K562 (cell line): ENCODE results near the gene TTC27. TPM values are rescaled to one million over a fixed set of nuclear protein-coding genes. Genes with fewer than 3 reads are reported as not detected.

Experiments used
- ATAC-seq: fragments of 200-7000 bp; cut with Tn5 transposase; 3 replicates; pipeline ENCODE4 v1.9.1; 2020; ENCODE audit warnings: moderate library complexity
- BruUV-seq: library from RNA; stranded (reverse); fragments of 400-500 nt; replicated peaks from 2 replicates; lab custom pipeline; 2021; lab: Mats Ljungman, UMichigan
- CTCF ChIA-PET: fragments of 300-600 bp; formaldehyde crosslinking; extraction: SDS; loops from one replicate; lab custom pipeline; 2021; ENCODE audit warnings: low intra/inter-chr PET ratio; lab: Yijun Ruan, JAX
- POLR2A ChIA-PET: fragments of 300-600, 350-650 bp; sonication (Branson Sonifier 250); formaldehyde crosslinking; extraction: SDS; loops from one replicate; lab custom pipeline; 2021; ENCODE audit warnings: antibody characterized with exemption, inconsistent platforms; lab: Yijun Ruan, JAX
- DNase-seq, 4 experiments: peaks; one replicate each; pipeline versions ENCODE4 v3.0.0 to v3.0.0-alpha.2; 2011 to 2018; ENCODE audit warnings: low spot score in 3 of 4, mixed read lengths in 3 of 4; ENCODE audit errors: extremely low read depth in 1 of 4
- FAIRE-seq: peaks from 2 replicates; lab custom pipeline; 2011; peaks lifted over from hg19 to GRCh38; lab: Jason Lieb, UNC
- H2AFZ ChIP-seq: 2 replicates; pipeline ENCODE4 v1.6.0; 2011; ENCODE audit warnings: low read depth, low read length, control low read depth, inconsistent platforms
- H3K27ac ChIP-seq: fragments of 200-600 bp; 3 replicates; pipeline ENCODE4 v1.8.0; 2011; ENCODE audit warnings: low read depth, mild to moderate bottlenecking, control low read depth, inconsistent platforms, low read length, moderate library complexity, mixed read lengths; ENCODE audit errors: extremely low read depth
- H3K27me3 ChIP-seq, 2 experiments: fragments of 300-600 bp in 1 of 2; 2 replicates in 1 of 2; 3 replicates in 1 of 2; pipeline versions ENCODE4 v1.6.0 to v1.8.0; 2011; ENCODE audit warnings: inconsistent platforms in 2 of 2, low read length in 2 of 2, mild to moderate bottlenecking in 1 of 2, mixed read lengths in 1 of 2, moderate library complexity in 1 of 2; ENCODE audit not compliant: control insufficient read depth in 2 of 2, insufficient read depth in 2 of 2
- H3K36me3 ChIP-seq: fragments of 300-600 bp; 3 replicates; pipeline ENCODE4 v1.8.0; 2011; ENCODE audit warnings: mild to moderate bottlenecking, low read length, inconsistent platforms; ENCODE audit not compliant: control insufficient read depth, insufficient read depth
- H3K4me1 ChIP-seq, 2 experiments: fragments of 200-600 bp in 1 of 2; replicated peaks in 1 of 2; 2 replicates in 1 of 2; 3 replicates in 1 of 2; pipeline versions ENCODE4 v1.5.1 to v1.8.0; 2011; ENCODE audit warnings: inconsistent platforms in 2 of 2, low read length in 2 of 2, mild to moderate bottlenecking in 1 of 2, mixed read lengths in 1 of 2, moderate library complexity in 1 of 2; ENCODE audit not compliant: control insufficient read depth in 2 of 2, insufficient read depth in 2 of 2
- H3K4me2 ChIP-seq: 2 replicates; pipeline ENCODE4 v1.6.1; 2011; ENCODE audit warnings: low read length, control low read depth, inconsistent platforms, mixed read lengths; ENCODE audit not compliant: insufficient read depth
- H3K4me3 ChIP-seq: fragments of 200-600 bp; sonication (generic), shearing (Covaris generic); 2 replicates; pipeline ENCODE4 v1.5.1; 2016; ENCODE audit warnings: control low read depth, inconsistent platforms
- H3K79me2 ChIP-seq: fragments of 200-600 bp; 3 replicates; pipeline ENCODE4 v1.8.0; 2011; ENCODE audit warnings: low read length, inconsistent platforms; ENCODE audit not compliant: control insufficient read depth, insufficient read depth
- H3K9ac ChIP-seq, 2 experiments: 2 replicates each; pipeline versions ENCODE4 v1.6.0 to v1.6.1; 2011; ENCODE audit warnings: low read depth in 2 of 2, low read length in 2 of 2, control low read depth in 1 of 2, inconsistent platforms in 1 of 2, mild to moderate bottlenecking in 1 of 2, mixed read lengths in 1 of 2; ENCODE audit not compliant: insufficient read depth in 1 of 2
- H3K9me1 ChIP-seq: one replicate; pipeline ENCODE4 v1.6.0; 2011; ENCODE audit warnings: inconsistent platforms, mild to moderate bottlenecking, low read length, moderate library complexity; ENCODE audit not compliant: control insufficient read depth, insufficient read depth
- H3K9me3 ChIP-seq: replicated peaks from 2 replicates; pipeline ENCODE4 v1.5.1; 2011; ENCODE audit warnings: low read depth, low read length, inconsistent platforms; ENCODE audit not compliant: control insufficient read depth, insufficient read depth
- H4K20me1 ChIP-seq: replicated peaks from 2 replicates; pipeline ENCODE4 v1.6.1; 2011; ENCODE audit warnings: low read length, inconsistent platforms, mixed read lengths; ENCODE audit not compliant: control insufficient read depth, insufficient read depth
- CCNT2 ChIP-seq: IDR thresholded peaks from 2 replicates; pipeline ENCODE4 v1.6.1; 2011; ENCODE audit warnings: borderline replicate concordance, low read depth, mild to moderate bottlenecking, moderate library complexity, mixed read lengths, low read length; ENCODE audit not compliant: insufficient read length; ENCODE audit errors: extremely low read depth
- ETS2 ChIP-seq: IDR thresholded peaks from 2 replicates; pipeline ENCODE4 v1.6.1; 2016; ENCODE audit warnings: borderline replicate concordance, missing genetic modification characterization, mild to moderate bottlenecking, moderate library complexity, missing compliant biosample characterization; ENCODE audit not compliant: poor library complexity, severe bottlenecking
- IFI16 ChIP-seq: fragments of 250-450 bp; sonication (Bioruptor Pico); IDR thresholded peaks from 2 replicates; pipeline ENCODE4 v2.1.2; 2022; ENCODE audit warnings: mild to moderate bottlenecking, inconsistent platforms
- MAFG ChIP-seq: fragments of 450-650 bp; conservative IDR thresholded peaks from 2 replicates; pipeline ENCODE4 v1.6.1; 2016; ENCODE audit warnings: missing genetic modification characterization, missing compliant biosample characterization
- MXD1 ChIP-seq: fragments of 250-450 bp; sonication (Bioruptor Pico); IDR thresholded peaks from 2 replicates; pipeline ENCODE4 v1.8.0; 2021; ENCODE audit warnings: borderline replicate concordance, mild to moderate bottlenecking, moderate library complexity; ENCODE audit not compliant: poor library complexity, severe bottlenecking
- PHB2 ChIP-seq: fragments of 450-650 bp; IDR thresholded peaks from 2 replicates; pipeline ENCODE4 v1.6.1; 2017; ENCODE audit warnings: low read depth
- SAP30 ChIP-seq: fragments of 200-600 bp; sonication (generic); IDR thresholded peaks from 2 replicates; pipeline ENCODE4 v1.6.1; 2012; ENCODE audit warnings: borderline replicate concordance, low read depth, mild to moderate bottlenecking, moderate library complexity, low read length, control low read depth, inconsistent platforms; ENCODE audit not compliant: insufficient read depth, poor library complexity, severe bottlenecking
- SMC3 ChIP-seq: conservative IDR thresholded peaks from 2 replicates; pipeline ENCODE4 v1.6.1; 2011; ENCODE audit warnings: low read depth, low read length, improper control_type of control experiment; ENCODE audit not compliant: insufficient read depth
- ZNF395 ChIP-seq: fragments of 200-800 bp; sonication (Bioruptor generic); IDR thresholded peaks from 2 replicates; pipeline ENCODE4 v1.6.1; 2017; ENCODE audit warnings: missing genetic modification characterization, missing compliant biosample characterization
- ZNF79 ChIP-seq: fragments of 250-450 bp; sonication (Bioruptor Pico); IDR thresholded peaks from 2 replicates; pipeline ENCODE4 v1.4.0; 2020; ENCODE audit warnings: low read depth, mild to moderate bottlenecking, moderate library complexity
- WGBS: fragments of 100-300 bp; shearing (Covaris generic); methylation state at CpG from one replicate; pipeline ENCODE4 v1.1.6; 2016; ENCODE audit warnings: low coverage, mixed read lengths; ENCODE audit not compliant: insufficient coverage; ENCODE audit errors: missing lambda C conversion rate; 5-methylcytosine and 5-hydroxymethylcytosine counted together
- in situ Hi-C: fragments of 300-500 bp; cut with MboI; formaldehyde crosslinking; loops from 4 replicates; pipeline ENCODE4 v1.15.0; 2018; ENCODE audit warnings: inconsistent platforms, mixed read lengths
- intact Hi-C: fragments of 100-400 bp; cut with micrococcal nuclease; formaldehyde crosslinking; loops from 2 replicates; pipeline ENCODE4 v1.14.2; 2022
- polyA plus RNA-seq, 8 experiments: library from polyadenylated mRNA; depleted of rRNA in 4 of 8; stranded (reverse) in 5 of 8; unstranded in 3 of 8; fragments of >200 nt; fragmentation: Nextera tagmentation in 2 of 8; fragmentation: Illumina TruSeq in 1 of 8; extraction: Ambion mirVana in 2 of 8; extraction: Trizol in 1 of 8; gene quantifications; 2 replicates each; pipeline versions ENCODE4 v1.2.1 to v1.2.3, GENCODE V29; 2011 to 2014; ENCODE audit warnings: inconsistent platforms in 1 of 8, missing spikeins in 1 of 8
- total RNA-seq, 7 experiments: library from RNA; depleted of rRNA in 6 of 7; stranded (reverse); fragments of >200 nt in 6 of 7; fragmentation: Illumina TruSeq in 2 of 7; extraction: Trizol in 2 of 7; gene quantifications; 2 replicates each; pipeline versions ENCODE4 v1.2.1 to v1.2.3, GENCODE V29; 2011 to 2021; ENCODE audit warnings: low replicate concordance in 1 of 7

TTC27 gene
- total and polyA plus RNA-seq, 9 of the 15 experiments (the other 6 are each of a cell fraction or from before 2014, with no cell fraction given) = 44.3 to 93.4 (median 57.3) TPM

GRCh38 chr2:32741575-32741974, 113.7 kb downstream of the TTC27 start:
- H3K4me1 ChIP-seq = no peaks in the 10 kb centered on the region
- no peak for TF ChIP-seq IFI16 (CRISPR knock-in tag)
- TF ChIP-seq MXD1 (CRISPR knock-in tag) = no peak
- no peak for TF ChIP-seq ZNF79 (CRISPR knock-in tag)
- TF ChIP-seq SAP30 = no peak
- no peak for TF ChIP-seq MAFG (tag)
- no peak for TF ChIP-seq ETS2 (tag)
- no peak for TF ChIP-seq SMC3
- TF ChIP-seq PHB2 = no peak
- no peak for TF ChIP-seq CCNT2
- no peak for TF ChIP-seq ZNF395 (CRISPR knock-in tag)
- no peak overlapping the region for H2AFZ ChIP-seq
- H3K4me2 ChIP-seq = no peak overlapping the region
- H3K9me1 ChIP-seq = no peaks in the 10 kb centered on the region
- intact Hi-C loops (no loop called here), in situ Hi-C loops (no loop called here)
- no peaks in the 10 kb centered on the region for H3K9me3 ChIP-seq
- H3K79me2 ChIP-seq = no peaks in the 10 kb centered on the region
- ChIA-PET CTCF (no interaction called here), POLR2A (no interaction called here)
- H3K9ac ChIP-seq = no peak overlapping the region
- H3K27ac ChIP-seq = no peak overlapping the region
- no peaks in the 10 kb centered on the region for H3K27me3 ChIP-seq
- H3K4me3 ChIP-seq = no peak overlapping the region
- WGBS = 100% methylated on average over 1 of the region's 1 CpG
- H4K20me1 ChIP-seq = no peaks in the 10 kb centered on the region
- FAIRE-seq (no peak), ATAC-seq (no peak), DNase-seq (no peak)
- BruUV-seq = no TSS peak
- H3K36me3 ChIP-seq = peaks cover 31% of the 10 kb centered on the region
